ENCODE results near the gene TUBB3.
A peak's percentile ranks its signal among the peaks of the same experiment; 100 is the strongest.
"Not testable (repeated sequence)": the region's sequence is repeated elsewhere in the genome, so short reads cannot be mapped to it uniquely, and the experiment has no call there.

Gene TUBB3

DNA sequence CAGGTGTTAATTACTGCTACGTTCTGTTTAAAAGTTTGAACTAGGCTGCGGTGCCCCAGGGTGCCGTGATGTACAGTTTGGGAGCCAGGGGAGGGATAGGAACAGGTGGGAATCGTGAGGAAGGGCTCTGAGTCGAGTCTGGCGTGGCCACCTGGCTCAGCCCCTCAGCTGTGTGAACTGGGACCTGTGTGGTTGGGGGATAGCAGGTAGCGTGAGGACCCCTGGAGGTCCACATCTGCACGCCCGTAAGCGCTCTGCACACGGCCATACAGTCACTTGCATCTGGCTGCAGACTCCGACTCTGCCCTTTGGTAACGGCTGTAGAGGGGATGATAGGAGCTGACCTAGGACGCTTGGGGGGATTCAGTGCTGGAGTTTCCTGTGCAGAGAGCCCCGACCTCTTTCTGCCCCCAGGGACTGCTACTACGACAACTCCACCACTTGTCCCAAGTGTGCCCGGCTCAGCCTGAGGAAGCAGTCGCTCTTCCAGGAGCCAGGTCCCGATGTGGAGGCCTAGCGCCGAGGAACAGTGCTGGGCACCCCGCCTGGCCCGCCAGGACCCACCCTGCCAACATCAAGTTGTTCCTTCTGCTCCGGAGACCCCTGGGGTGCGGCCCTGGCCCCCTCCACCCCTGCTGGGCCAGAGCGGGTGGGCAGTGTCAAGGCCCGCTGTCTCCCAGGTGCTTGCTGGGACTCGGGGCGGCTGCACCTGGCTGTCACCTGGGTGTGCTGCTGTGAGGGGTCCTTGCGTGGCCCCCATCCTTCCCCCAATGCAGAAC lies 42.5 kb downstream of the TUBB3 start:
- DNase-seq (ENCODE audit: low read depth in 2 of 2) = no peak

DNA sequence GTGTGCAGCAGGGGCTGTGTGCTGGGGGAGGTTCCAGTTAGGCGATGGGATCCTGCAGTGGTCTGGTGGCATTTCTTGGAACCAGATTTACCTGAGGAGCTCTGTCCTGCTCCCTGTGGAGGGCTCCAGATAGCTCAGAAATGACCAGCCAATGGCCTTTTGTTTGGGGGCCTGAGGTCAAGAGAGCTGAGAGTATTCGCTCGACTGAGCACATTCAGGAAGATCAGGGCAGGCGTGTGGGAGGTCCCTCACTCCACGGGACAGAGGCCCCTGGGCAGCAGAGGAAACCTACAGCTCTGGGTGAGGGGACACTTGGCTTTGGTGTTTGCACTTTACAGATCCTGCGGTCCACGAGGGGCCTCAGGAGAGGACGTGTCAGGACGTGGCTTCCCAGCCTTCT lies 43.6 kb downstream of the TUBB3 start:
- no peak for DNase-seq (ENCODE audit: low read depth in 2 of 2)

DNA sequence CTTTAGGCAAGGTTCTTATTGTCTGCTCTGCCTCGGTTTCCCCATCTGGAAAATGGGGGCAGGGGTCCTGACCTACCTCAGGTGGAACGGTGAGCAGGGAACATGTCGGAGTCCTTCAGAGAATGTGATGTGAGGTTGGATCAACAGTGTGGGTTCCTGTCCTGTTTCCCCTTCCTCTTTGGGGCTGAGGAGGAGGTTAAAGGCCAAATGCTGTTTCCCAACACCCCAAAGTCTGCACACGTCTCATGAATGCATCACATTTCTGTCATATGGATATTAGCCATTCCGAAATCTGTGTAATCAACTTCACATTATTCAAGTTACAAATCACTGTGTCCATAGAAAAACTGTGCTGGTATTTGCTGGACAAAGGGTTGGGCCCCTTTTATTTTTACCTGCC lies 44.3 kb downstream of the TUBB3 start:
- not testable (repeated sequence) for DNase-seq (ENCODE audit: low read depth in 2 of 2)

DNA sequence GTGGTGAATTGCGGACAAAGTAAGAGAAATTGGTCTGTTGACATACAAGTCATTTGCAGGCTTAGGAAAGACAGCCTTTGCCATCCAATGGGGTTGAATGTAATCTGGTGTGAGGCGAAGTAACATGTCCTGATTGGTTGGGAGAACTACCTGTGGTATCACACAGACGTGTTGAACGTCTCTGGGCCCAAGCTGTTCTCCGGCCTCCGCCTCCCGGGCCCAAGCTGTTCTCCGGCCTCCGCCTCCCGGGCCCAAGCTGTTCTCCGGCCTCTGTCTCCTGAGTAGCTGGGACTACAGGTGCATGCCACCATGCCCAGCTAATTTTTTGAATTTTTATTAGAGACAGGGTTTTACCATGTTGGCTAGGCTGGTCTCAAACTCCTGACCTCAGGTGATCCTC lies 44.9 kb downstream of the TUBB3 start:
- DNase-seq (ENCODE audit: low read depth in 2 of 2) = not testable (repeated sequence)

DNA sequence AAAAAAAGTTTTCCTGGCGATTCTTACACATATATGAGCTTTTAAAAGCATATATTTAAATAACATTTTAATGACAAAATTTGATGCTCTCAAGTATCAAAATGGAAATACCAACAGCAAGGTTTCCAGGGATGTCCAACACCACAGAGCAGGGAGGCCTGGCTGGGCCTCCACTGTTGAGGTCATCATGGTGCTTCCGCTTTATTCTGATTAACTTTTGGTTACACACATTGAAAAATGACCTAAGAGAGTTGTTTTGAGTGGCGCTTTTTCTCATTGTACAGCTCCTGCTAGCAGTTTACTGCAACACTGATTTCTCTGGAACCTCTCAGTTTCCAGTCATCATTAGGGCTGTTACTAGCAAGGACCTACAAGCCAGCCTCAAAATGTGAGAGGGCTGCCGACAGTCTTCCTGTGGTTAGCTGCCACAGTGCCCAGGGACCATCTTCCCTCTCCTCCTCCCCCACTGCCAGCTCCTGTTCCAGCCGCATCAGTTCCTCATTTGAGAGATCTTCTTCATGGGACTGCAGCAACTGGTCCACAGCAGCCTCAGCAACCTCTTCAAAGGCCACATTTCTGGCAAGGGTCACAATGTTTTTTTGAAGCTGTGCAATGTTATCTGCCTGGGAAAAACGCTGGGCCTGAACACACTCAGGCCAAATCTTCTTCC lies 46.7 kb downstream of the TUBB3 start:
- DNase-seq (ENCODE audit: low read depth in 2 of 2) = no peak

DNA sequence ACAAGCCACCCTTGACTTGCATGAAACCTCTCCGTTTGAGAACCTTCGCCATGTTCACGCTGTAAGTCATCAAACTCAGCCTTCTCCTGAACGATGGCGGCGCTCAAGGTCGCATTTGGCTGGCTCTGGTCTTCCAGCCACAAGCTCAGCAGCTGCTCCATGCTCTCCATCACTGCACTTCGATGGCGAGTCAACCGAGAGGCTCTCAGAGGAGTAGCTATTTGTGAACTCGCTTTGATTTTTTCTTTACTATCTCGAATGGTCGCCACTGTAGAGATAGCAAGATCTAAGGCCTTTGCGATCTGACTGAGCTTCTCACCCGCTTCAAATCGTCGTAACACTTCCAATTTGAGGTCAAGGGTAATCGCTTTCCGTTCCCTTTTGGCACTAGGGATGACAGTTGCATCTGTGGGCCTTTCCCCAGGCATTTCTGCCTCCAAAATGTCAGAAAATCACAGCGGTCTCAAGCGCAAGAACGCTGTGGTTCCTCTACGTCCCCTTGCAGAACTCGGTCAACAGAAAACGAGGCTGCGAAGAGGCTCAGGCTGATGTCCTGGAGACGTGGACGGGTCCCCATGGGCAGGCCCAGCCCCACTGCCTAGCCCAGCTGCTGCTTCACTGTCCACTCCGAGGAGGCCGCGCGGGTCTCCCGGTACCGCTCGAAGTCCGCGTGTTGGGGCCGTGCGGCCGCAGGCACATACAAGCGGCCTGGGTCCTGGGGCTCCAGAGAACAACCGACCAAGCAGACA lies 48.5 kb downstream of the TUBB3 start:
- no peak for DNase-seq (ENCODE audit: low read depth in 2 of 2)

DNA sequence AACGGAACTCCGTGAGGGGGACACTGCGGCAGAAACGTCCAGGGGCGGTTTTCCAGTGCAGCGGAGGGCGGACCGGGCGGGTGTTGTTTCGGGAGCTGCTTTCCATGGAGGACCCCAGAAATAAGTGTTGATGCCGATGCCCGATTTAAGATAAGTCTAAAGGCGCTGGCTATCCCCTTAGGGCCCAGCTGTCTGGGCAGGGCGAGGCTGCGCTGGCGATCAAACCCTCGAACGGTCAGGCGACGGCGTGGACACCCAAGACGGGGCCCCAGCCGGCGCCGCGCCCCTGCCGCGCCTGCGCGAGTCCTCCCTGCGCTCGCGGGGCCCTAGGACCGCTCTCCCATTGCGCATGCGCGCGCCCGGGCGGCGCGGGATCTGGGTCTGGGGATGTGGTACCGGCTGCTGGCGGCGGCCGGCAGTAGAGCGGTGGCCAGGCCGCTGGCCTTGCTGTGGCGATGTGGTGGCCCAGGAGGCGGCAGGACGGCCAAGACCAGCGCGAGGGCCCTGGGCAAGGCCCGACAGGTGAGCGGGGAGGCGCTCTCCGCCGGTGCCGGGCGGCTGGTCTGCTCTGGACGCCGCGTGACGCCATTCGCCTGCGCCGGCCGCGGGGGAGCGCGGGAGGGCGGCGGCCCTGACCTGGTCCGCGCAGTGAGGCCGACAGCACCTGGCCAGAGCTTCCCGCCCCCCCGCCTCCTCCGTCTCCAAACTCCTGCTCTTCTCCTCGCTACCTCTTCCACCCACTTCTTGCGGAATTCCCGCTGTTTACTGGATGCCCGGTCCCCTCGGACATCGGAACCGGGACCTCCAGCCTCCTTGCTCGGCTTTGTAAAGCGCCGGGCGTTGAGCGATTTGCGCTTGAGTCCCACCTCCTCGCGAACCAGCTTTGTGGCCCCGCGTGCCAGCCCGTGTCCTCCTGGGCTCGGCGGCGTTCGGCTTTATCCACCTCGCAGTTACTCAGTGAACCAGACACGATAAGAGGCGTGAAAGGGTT lies 49.4 kb downstream of the TUBB3 start:
- DNase-seq (ENCODE audit: low read depth in 2 of 2) = peak; percentile 73 to 79

DNA sequence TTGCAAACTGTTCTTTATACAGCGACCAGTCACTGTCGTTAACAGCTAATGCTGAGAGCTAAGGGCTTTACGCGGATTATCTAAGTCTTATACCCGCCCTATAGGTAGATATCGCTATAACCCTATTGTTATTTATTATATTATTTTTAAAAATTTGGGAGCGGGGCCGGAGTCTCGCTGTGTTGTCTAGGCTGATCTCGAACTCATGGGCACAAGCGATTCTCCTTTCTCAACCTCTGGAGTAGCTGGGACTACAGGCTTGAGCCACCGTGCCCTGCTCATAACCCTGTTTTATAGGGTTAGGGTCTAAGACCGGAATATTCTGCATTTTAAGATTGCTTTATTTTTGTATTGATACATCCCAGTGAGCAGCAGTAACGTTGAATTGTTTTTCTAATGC lies 50.1 kb downstream of the TUBB3 start:
- no peak for DNase-seq (ENCODE audit: low read depth in 2 of 2)

GRCh38 chr16:89973654-89974335 lies 50.7 kb downstream of the TUBB3 start:
- no peak for DNase-seq (ENCODE audit: low read depth in 2 of 2)

- DNase-seq (ENCODE audit: low read depth in 2 of 2) = no peak
Observed at GRCh38 chr16:89974870-89975269, 51.7 kb downstream of the TUBB3 start.

DNA sequence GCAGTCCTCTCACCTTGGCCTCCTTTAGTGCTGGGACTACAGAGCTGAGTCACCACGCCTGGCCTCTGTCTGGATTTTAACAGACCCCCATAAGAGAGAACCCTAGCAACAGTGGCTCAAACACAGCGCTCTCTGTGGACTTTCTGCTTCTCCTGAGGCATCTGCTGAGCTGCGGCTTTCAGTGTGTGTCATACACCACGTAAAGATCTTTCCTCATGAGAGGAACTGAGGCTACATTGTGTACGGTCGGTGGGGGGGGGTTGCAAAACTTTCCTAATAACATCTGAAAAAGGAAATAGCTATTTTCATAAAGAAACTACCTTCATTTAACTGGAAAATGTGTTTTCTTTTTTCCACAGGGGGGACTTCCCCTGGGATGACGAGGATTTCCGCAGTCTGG lies 58.3 kb downstream of the TUBB3 start:
- no peak for DNase-seq (ENCODE audit: low read depth in 2 of 2)

DNA sequence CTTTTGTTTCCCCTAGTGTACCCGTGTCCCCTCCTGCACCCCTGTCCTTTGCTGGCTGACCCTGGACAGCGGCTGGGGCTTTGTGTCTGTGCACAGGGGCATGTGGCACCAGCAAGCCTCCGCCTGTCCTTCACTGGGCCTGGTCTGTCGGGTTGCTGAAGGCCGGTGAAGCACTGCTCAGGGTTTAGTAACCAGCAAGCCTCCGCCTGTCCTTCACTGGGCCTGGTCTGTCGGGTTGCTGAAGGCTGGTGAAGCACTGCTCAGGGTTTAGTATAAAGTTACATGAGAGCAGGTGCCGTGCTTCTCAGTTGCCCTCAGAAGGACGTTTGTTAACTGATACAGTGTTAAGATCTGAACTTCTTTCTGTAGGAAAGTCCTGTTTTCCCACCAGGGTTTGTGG lies 59.2 kb downstream of the TUBB3 start:
- DNase-seq (ENCODE audit: low read depth in 2 of 2) = no peak

GRCh38 chr16:89983536-89983935 lies 60.4 kb downstream of the TUBB3 start:
- no peak for DNase-seq (ENCODE audit: low read depth in 2 of 2)

GRCh38 chr16:89984216-89984615 lies 61.1 kb downstream of the TUBB3 start:
- DNase-seq (ENCODE audit: low read depth in 2 of 2) = no peak

GRCh38 chr16:89985219-89985618 lies 62.1 kb downstream of the TUBB3 start:
- no peak for DNase-seq (ENCODE audit: low read depth in 2 of 2)

Data from fibroblast of skin of left biceps (primary cell).